OCI-M2 (cell line): ENCODE measurements around the gene RAI1.

Source experiments
- DNase-seq: peaks from one replicate; lab custom pipeline; 2025; ENCODE audit not compliant: unreplicated experiment; lab: John Stamatoyannopoulos, UW

Gene RAI1

GRCh38 chr17:17748604-17749003 lies 67.3 kb downstream of the RAI1 start:
- no peak for DNase-seq

DNA sequence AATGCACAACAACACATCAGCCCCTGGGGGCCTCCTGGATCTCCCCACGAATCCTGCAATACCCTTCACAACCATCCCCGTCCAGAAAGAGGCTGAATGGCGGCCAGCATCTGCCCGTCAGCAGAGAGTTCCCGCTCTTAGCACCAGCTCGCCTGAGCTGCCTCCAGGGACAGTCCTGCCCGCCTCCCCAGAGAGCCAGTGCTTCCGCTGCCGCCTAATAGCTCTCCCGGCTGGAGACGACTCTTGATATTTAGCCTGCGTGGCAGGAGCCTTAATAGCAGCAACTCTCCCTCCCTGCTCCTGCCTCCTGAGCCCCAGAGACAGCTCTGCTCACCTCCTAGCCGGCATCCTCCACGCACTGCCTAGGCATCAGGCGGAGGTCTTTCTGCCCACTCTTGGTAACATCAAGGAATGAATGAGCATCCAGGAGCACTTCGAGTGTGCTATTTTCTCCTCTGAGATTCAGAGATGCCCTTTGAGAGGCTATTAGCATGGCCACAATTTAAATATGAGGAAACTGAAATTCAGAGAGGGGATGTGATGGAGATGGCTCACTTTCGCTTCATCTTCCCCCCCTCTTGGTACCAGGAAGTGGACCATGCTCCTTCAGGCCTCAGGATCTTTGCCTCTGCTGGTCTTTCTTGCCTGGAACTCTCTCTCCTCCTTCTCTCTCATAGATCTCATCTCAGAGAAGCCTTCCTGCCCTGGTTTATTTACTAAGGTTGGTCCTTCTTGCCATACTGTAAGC lies 67.9 kb downstream of the RAI1 start:
- no peak for DNase-seq

DNA sequence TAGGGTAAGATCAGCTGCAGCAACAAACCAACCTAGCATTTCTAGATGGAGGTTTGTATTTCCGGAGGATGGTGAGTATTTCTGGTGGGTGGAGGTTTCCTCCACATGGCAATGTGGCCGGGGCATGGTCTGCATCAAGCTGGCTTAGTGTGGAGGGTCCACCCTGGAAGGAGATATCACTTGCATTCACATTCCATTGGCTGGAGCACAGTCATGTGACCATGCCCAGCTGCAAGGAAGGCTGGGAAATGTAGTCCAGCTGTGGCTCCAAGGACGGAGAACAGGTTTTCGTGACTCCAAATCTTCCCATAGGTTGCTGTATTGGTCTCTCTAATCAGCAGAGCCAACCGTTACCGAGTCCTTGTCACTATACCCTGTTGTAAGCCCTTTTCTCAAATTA lies 68.7 kb downstream of the RAI1 start:
- DNase-seq: no peak

DNA sequence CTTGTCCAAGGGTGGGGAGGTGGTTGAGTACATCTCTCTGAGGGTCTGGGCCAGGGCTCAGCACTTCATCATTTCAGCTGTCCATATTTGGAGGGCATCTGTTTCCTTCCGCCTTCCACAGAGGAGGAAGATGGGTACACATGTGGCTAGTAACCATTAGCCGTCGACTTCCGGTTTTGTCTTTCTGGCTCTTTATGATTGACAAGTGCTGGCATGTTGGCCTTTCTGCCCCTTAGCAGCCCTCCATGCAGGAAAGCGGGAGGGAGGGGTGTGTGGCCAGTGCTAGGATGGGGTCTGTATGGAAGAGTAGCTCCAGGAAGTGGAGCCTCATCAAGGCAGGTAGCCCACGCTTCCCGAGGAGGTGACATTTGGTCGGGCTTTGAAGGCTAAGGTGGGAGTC lies 69.6 kb downstream of the RAI1 start:
- DNase-seq: no peak

GRCh38 chr17:17751489-17752088 lies 70.3 kb downstream of the RAI1 start:
- DNase-seq: no peak

GRCh38 chr17:17752089-17752820 lies 71.0 kb downstream of the RAI1 start:
- peak; percentile 33 for DNase-seq

GRCh38 chr17:17752821-17753321 lies 71.6 kb downstream of the RAI1 start:
- no peak for DNase-seq

DNA sequence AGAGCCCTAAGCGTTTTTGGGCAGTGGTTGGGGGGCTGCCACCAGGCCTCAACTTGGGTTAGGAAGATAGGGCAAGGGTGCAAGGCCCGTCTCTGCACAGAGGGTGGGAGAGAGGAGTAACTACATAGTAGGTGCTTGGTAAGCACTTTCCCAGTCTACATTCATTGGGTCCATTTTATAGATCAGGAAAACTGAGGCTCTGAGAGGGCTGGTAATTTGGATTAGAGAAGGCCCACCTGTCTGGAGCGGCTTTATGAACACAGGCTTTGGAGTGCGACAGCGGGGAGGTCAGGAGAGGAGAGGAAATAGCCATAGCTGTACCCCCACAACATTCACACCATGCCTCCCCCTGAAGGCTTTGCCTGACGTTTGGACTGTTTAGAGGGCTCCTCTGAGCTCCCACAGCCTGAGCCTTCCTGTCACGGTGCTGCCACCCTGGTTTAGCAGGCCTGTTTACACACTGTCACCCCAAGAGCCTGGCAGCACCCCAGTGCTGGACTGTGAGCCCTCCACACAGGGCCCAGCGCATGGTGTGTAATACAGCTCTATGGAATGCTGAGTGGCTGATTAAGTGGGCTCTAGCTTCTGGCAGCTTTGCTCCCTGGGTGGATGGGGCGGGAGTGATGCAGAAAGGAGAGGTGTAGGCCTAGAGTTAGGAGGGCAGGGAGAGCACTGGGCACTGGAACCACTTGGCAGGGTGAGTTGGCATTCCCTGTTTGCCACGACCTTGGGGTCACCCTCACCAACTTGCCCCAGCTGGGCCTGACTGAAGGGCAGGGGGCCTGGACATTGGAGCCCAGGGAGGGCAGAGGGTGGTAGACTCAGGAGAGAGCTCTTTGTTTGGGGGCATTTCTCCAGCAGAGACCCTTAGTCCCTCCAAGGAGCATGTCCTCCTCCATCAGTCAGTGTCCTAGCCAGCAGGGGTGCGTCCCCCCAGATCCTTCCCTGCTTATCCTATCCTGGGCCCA lies 73.7 kb downstream of the RAI1 start:
- no peak for DNase-seq

DNA sequence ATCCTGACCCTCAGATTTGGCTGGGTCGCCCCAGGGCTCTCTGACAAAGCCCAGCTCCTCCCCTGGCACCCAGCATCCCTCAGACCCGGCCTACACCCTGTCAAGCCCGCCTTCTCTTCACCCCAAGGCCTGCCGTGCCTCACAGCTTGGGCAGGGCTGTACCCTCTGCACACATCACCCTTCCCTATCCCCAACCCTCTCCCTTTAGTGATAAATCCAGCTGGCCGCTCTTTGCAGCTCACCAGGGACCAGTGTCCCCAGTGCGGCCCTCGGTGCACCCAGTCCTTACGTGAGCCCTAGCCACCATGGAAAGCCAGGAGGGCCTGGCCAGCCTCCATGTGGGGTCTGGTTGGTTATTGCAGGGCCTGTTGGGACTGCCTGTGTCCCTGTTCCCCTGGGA lies 74.5 kb downstream of the RAI1 start:
- DNase-seq: no peak

DNA sequence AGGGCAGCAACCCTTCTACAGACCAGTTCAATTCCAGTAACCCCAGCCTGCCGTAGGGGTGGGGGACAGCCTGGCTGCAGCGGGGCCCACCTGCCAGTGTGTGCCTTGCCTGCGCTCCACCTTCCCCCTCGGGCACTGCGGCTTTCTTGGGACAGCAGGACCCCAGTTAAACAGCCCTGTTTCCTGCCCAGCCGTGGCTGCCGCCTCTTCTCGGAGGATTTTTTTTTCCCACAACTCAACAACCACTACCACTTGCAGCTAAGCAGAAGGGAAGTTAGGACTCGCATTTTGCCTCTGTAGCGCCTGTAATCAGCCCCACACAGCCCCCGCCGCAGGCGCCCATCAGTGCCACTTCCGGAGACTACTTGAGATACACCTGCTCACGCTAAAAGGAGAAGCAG lies 76.1 kb downstream of the RAI1 start:
- no peak for DNase-seq

DNA sequence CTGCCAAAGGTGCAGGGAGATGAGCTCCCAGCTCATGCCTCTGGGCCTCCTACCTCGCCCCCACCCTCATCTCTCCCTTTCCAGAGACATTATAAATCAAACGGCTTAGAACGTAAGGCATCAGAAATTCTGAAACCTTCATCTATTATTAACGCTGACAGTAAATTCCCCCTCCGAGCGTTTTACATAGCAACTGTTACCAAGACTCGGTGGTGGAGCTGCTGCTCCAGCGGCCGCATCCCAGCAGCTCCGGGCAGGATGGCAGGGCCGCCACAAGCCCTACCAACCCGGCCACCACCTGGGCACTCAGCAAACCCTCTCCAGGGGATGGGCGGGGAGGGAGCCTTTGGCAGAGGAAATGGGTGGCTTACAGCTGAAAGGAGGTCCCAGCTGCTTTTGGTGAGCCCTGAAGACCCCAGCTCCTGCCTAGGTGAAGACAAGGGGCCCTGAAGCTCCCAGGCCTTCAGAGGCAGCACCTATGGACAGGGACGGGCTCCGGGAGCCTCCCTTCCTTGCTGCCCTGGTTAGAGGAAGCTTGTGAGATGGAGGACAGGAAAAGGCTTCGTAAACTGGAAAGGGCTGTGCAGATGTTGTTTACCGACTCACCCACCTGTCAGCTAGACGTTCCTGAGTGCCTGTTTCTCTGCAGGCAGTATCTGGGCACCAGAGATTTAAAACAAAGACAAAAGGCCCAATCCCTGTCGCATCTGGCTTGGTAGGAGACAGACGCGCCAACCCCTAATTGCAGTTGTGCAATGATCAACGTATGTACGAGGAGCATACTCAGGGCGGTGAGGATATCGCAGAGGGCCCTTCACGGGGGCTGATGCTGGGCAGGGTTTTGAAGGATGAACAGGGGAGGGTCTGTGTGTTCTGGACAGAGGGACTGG lies 76.9 kb downstream of the RAI1 start:
- no peak for DNase-seq

DNA sequence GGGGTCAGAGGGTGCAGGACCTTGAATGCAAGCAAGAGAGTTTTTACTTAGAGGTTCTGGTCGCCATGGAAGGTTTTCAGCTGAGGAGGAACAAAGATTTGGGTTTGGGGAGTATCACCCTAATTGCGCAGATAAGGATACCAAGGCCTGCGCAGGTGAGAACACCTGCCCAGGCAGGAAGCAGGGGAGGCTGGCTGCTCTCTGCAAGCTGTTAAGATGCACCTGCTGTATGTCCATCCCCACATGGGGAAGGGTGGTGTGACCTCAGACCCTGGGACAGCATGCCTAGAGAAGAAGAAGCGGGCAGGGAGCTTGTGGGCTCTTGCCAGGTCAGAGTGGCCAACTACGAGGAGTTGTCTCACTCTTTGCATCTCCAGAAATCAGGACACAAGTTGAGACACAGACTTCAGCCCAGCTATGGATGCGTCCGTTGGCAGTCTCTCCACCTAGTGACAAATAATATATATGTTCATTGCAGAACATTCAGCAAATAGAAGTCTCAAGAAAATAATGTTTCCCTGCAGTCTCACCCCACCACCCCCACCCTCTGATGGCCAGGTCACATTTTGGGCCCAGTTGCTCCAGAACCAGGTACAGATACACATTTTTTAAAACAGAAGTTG lies 77.8 kb downstream of the RAI1 start:
- DNase-seq: no peak

DNA sequence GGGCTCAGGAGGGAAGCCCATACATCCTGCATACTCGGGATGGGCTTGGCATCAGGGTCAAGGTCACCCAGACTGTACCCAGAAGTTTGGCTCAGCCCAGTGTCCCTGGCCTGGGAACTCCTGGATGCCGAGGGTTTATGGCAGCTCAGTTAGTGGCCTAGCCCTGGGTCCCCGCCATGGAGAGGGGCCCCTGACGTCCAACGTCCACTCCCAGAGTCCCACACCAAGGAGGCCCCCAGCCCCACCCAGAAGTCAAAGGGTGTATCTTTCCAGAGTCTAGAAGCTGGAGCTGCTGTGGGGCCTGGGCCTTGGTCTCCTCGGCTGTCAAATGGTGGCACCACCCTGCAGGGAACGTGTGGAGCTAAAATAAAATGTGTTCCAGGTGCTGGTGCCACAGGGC lies 79.1 kb downstream of the RAI1 start:
- DNase-seq: no peak

DNA sequence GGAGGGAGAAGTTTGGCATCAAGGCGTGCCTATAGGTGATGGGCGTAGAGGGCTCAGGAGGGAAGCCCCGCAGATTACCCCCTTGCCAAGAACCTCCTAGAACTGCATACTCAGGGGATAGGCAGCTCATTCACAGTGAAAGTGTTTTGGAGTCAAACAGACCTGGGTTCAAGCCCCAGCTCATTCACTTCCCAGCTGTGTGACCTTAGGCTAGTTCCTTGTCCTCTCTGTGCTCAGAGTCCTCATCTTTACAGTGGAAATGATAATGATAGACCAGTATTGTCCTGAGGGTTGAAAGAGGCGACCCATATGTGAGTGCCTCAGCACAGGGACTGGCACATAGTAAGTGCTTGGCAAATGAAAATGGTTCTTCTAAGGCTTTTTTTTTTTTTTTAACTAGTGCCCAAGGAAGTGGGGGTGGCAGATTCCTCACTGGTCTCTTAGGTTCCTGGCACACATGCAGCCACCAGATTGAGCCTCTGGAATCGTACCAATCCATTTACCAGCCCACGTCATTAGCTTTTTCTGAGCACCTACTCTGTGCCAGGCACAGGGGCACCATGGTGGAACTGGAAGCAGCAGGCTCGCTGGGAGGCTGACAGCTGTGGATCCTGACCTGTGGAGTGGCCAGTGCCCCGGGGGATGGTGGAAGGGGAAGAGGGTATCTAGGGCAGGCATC lies 79.8 kb downstream of the RAI1 start:
- no peak for DNase-seq

- no peak for DNase-seq
These were observed 80.9 kb downstream of the RAI1 start for GRCh38 chr17:17761894-17762743.

DNA sequence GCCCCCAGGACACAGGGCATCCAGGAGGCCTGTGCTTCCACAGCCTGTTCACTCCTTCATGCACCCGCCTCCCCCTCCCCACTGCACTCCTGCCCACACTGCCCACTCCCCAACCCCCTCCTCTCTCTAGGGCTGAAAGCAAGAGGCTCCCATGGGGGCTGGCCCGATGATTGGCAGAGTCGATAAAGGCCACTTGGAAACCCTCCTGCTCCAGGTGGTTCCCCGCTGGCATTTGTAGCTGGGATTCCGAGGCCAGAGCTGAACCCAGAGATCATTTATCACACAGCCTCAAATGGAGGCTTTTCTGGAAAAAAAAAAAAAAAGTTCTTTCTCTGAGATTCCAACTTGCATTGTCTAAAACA lies 81.5 kb downstream of the RAI1 start:
- DNase-seq: no peak

DNA sequence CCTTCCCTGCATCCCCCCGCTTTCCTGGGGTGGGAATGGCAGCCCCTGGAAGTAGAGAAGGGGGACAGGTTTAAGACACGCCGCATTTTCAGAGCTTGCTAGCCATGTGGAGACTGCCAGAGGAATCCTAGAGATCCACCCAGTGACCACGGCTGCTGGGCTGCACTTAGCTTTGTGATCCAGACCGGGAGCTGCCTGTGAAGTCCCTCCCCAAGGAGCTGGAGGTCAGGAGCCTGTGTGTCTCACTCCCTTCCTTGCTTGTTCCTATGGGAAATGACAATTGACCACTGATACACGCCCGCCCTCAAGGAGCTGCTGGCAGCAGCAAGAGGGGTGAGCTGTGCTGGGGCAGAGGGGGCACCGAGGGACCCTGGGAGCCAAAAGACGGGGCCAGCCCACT lies 81.9 kb downstream of the RAI1 start:
- DNase-seq: no peak

DNA sequence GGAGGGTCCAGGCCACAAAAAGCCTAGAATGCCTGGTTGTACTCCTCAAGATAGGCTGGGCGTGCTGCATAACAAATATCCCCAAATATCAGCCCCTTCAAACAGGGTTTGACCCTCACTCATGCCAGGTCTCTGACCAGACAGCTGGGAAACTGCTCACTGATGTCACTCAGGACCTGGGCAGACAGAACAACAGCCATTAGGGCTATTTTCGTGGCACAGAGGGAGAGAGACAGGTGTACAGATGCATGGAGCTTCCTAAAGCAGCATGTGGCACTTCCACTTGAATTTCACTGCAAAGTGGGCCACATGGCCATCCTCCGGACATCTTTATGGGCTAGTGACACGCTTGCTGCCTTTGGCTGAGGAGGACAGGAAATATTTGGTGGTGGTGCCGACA lies 82.5 kb downstream of the RAI1 start:
- DNase-seq: no peak
